GM21529 (cell line): Measurements from ENCODE around the gene TBX15.
A peak's percentile ranks its signal among the peaks of the same experiment; 100 is the strongest.
"Not testable (repeated sequence)": the region's sequence is repeated elsewhere in the genome, so short reads cannot be mapped to it uniquely, and the experiment has no call there.

Source experiments
- ATAC-seq: cut with Tn5 transposase; IDR thresholded peaks from one replicate; pipeline ENCODE4 v1.9.1; 2021; ENCODE audit not compliant: unreplicated experiment

TBX15 gene

DNA sequence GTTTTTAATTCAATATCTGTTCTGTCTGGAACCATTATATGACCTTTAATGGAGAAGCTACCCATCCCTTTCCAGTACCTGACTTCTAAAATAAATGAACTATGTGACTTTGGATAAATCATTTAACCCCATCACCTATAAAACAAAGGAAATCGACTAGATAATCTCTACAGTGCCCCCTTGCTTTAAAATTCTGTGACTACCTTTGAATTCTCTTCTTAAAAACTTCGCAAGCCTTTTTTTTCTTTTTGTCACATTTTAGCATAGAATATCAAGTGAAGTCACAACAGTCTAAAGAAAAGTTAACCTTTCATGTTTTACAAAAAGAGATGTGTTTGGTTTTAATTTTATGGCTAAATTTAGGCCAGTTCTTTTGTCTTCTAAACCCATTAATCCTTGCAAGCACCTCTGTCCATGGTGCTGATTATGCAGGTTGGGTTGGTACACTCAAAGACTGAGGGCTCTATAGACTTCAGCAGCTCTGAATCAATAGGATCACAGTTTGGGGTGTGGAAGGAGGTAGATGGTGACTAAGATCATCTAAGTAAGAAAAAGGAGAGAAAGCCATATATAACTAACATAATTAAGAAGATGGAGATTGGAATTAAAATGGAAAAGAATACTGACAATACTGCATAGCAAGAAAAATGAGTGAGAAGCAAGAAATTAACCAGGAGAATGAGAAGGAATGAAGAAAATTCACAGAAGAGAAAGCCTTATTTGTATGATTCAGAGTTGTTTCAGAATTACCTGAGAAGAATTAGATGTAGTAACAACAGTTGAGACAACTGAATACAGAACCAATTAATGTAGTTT is 59.2 kb downstream of the TBX15 start:
- ATAC-seq, result no peak

DNA sequence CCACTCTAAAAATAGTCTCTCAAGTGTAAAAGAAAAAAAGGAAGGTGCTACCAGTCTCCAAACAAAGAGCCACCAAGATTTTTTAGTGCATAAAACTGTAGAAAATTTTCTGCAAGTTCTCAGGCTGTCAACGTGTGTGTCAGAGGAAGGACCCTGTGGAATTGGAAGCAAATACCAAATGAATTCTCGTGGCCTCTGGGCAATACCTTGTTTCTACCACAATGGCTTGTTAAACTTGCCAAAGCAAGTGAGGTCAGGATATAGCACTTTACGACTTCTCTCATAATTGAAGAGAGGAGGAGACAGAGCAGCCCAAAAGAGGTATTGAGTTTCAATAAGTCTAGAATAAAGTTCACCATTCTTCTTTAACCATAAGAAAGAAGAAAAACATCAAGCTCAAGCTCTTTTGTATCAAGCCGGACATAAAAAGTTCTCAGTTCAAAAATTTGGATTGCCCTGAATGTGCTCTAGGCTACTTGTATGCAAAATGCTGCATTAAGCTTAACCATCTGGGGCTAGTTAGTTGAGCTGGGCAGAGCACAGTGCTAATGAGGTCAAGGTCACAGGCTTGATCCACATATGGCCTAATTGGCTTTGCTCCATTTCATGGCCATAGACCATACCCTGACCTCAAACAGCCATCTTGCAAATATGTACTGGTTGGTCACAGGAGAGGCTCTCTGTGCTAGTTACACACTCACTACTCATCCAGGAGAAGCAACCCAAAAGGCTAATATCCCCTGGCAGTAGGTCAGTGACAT is 60.5 kb downstream of the TBX15 start:
- ATAC-seq, result no peak

DNA sequence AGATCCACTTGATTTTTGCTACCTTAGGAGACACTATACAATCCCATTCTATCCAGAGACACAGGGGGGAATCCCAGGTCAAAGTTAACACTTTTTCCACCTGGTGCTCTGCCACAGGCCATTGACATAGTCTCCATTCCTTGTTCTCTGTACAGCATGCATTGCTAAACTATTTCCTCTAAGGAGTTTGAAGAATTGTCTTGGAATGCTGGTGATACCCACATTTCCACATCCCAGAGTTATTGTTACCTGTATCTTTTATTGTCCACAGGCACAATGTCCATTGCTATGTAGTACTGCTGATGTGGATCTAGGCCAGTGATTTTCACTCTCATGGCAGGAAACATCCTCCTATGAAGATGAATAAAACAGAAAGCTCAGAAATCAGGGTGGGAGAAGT is 61.9 kb downstream of the TBX15 start:
- ATAC-seq, result no peak

DNA sequence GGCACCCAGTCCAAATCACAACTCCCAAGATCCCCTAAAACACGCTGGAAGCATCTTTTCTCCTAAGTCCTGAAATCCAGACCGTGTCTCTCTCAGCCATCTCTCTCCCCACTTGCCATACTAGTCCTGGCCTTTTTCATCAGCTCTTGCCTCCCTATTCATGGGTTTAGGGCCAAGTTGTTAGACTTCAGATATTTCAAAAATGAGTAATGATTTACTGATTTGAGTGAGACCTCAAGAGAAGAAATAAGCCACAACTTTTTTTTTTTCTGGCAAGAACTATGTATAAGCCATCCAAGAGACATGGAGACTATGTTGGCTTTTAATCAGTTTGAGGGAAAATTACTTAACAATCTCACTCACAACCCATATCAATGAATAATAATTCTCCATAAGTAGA is 62.5 kb downstream of the TBX15 start:
- no peak for ATAC-seq

DNA sequence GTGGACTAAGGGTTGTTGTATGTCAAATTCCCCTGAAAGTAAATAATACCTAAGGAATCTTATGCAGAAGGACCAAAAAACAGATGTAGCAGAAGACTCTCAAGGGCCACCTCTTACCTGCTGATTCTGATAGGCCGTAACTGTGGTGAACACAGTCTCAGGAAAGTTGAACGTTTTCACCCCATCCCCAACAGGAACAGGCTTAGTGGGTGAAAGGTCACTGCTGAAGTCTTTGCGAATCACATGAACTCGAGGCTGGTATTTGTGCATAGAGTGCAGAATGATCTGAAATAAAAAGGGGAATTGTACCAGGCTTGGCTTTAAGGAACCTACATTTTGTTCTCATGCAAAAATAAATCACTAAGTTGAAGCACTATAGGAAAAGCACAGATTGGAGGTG is 64.8 kb downstream of the TBX15 start:
- ATAC-seq, result no peak

DNA sequence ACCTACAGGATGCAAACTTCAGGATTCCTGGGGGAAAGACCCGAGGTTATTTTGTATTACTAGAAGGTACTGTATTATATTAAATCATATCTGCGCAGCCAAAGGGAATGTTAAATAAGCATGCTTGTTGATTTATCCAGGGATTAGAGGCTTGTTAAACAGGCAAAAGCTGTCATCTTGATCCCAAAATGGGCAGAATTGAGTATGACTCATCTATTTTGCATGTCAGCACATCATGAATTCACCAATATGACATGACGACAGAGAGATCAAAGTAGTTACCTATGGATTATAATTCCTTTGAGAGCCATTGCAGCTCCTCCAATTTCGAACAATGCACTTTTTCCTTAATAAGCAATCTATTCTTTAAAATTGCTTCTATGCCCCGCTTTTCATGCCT is 66.1 kb downstream of the TBX15 start:
- no peak for ATAC-seq

DNA sequence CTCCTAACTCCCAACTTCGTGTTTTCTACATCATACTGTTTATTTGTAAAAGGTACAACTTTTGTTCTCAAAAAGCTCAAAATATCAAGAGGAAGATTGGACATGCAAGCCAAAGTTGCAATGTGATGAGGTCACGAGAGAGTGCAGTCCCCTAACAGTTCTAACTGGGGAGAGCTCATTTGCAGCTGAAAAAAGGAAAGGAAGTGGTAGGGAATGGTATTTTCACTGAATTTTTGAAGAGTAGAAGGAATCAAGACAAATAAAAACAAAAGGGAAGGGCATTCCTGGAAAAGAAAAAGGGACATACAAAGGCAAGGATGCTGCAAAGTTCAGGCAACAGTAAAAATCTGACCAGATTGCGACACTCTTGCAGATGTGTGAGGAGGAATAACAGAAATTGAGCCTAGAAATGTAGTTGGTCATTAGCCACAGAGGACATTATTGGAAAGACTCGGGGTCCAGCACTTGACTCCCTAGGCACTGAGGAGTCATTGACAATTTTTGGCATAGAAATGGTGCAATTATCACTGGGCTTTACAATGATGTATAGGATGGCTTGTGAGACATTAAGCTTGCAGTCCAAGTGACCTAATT is 67.9 kb downstream of the TBX15 start:
- no peak for ATAC-seq

DNA sequence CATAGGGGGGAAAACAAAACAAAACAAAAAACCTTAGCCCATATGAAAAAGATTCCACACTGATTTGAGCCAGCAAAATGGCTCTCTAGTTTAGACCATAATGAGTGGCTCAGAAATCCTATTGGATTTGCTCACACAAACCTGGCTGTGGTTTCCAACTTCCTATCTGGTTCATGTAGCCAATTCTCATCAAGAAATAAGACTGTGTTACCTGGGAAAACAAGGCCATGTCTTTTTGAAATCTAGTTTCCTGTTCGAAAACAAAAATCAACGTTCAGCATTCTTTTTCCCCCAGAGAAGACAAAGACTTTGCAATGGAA is 69.2 kb downstream of the TBX15 start:
- no peak for ATAC-seq

DNA sequence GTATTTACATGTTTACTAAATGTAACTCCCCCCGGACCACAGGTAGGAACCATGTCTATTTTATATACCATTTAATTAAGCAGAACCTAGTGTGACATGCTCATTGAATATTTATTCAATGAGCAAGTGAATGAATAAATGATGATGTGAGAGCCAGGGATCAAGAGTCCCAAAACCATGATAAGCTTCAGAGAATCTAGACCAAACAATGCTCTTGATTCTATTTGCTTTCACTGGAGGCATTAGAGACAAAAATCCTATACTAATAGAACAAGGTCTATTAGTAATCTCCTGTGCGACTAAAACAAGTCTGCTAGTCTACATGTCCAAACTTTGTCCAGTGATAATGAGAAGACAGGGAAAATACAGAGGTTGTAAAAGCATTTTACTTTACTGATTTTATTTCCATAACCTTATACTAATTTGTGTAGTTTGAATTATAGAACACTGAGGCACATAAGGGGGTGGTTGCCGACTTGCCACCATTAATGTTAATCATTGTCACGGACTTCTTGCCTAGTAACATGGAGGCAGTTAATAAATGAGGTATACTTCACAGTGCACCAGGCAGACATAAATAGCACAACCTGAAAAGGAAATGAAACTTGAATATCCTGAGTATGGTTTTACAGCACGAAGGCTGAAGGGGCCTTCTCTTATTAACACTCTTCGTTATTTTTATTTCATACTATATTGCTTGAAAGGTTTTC is 69.8 kb downstream of the TBX15 start:
- peak; percentile 75 for ATAC-seq

DNA sequence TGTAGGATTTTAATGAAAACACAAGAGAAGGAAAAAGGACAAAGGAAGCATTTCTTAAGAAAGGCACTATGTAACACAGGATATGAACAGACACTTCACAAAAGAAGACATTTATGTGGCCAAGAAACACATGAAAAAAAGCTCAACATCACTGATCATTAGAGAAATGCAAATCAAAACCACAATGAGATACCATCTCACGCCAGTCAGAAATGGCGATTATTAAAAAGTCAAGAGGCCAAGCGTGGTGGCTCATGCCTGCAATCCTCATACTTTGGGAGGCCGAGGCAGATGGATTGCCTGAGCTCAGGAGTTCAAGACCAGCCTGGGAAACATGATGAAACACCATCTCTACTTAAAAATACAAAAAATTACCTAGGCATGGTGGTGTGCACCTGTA is 71.8 kb downstream of the TBX15 start:
- not testable (repeated sequence) for ATAC-seq

DNA sequence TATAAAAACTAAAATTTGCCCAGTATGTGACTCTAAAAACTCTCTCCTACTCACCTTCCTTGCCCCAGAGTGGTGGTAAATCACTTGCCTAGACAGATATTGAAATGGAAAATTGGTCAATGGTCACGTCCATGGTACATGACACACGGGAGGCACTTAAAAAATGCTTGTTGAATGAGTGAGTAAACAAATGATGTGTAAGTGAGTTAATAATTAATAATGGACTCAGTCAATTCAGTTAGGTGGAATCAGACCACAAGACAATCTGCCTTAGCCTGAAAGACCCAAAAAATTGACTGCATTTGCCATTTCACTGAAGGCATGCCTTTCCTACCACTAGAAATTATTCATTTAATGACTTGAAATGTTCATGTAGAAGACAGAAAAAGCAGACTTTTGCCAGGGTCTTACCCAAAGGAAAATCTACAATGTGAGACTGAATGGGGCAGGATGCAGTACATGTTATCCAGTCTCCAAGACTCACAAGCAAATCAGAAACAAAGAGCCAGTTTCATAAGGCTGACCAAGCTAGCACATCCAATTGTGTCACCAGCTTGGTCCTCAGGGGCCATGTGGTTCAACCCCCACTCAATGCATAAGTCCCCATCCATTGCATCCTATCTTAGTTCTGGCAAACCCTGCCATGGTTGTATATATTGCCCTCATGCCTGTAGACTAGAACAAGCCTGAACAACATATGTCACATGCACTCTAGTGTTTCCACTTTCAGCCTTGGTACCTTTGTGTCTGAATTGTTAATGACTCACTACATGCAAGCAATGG is 73.6 kb downstream of the TBX15 start:
- no peak for ATAC-seq

DNA sequence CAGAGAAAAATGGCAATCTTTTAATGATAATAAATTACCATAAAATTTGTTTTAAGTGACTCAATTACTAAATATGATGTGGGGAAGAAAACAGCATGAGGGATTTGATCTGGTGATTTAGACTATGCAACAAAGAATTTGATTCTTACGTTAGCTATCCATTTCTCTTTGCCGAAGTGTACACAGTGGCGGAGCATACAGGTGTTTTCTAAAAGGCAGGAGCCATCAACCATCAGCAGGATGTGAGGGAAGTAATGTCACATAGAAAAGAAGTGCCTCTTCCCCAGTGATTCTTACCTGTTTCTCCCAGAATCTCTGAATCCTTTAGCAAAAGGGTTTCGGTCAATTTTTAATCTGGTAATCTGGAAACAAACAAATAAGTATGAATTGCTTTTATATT is 74.3 kb downstream of the TBX15 start:
- no peak for ATAC-seq

DNA sequence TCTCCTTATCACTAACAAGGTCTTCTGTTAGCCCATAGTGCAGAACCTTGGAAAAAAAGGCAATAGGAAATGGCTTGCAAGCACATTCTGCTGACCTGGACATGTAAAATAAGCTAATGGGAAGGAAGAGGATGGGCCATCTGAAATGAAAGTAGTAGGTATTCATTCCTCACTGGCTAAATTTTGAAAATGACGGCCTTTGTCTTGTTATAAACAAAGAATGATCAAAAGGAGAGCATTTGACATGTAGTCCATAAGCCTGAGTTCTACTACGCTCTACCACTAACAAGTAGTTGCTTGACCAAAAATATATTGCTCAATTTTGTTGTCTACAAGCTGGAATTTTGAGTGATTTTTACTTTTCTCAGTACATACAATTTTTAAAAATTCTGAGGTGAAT is 75.6 kb downstream of the TBX15 start:
- no peak for ATAC-seq

DNA sequence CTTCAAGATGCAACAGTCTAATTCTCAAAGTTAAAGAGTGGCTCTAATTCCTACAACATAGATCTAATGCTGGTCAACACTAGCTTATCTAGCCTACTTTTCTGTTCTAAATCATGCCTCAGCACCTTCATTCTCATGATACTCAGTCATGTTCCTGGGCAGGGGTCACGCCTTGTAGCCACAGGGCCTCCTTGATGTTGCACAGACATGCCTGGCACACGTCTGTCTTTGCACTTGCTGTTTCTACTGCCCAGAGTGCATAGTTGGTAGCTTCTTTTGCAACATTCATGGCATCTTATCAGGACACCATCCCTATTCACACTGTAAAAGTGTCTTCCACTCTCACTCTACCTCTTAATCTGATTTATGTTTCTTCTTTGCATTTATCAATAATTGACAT is 76.6 kb downstream of the TBX15 start:
- ATAC-seq, result no peak

DNA sequence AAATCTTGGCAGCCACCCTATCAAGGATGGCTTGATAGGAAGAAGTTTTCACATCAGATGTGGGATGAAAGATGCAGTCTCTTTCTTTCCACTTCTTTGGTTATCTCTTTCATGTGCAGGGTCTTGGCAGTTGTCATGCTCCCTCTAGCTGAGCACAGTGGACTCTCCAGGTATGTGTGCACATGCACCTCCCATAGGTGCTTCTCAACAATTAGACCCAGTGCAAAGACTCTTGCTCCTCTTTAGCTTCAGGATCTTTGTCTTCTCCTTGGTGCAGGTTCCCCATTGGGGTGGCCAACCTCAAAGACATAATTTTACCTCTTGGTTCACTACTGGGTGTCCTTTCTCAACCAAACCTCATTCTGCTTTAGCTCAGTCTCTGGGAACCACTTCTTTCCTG is 80.7 kb downstream of the TBX15 start:
- no peak for ATAC-seq

DNA sequence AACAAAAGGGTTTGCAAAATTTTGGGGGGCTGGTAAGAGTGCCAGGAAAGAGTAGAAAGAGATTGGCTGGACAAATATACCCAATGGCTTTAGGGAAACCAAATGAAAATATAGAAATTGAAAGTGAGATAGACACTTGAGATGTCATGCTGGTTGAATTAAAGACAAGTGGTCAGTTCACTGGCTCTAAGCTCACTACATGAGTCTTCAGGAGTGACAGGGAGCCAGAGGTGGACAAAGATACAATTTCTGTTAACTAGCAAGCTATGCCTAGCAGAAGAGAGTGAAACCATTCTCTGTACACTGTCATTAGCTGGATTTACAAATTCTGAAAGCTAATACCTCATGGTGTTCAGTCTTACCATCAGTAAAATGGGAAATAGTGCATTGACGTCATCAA is 82.5 kb downstream of the TBX15 start:
- ATAC-seq, result no peak

DNA sequence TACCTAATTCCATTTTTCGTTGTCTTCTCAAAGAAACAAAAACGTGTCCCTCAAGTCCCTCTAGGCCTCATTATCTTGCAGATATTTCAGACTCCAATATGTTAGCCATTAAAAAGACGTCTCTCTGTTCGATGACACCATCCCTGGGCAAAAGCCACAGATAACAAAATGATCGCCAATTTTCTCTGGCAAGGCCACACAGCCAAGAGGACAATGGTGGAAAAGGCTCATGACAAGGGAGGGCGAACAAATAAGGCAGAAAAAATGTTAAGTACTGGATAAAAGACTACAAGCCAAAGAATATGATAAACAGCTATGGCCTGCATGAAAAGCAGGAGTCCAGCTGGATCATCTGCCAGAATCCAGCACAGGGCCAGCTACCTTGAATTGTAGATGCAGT is 82.9 kb downstream of the TBX15 start:
- ATAC-seq, result no peak

DNA sequence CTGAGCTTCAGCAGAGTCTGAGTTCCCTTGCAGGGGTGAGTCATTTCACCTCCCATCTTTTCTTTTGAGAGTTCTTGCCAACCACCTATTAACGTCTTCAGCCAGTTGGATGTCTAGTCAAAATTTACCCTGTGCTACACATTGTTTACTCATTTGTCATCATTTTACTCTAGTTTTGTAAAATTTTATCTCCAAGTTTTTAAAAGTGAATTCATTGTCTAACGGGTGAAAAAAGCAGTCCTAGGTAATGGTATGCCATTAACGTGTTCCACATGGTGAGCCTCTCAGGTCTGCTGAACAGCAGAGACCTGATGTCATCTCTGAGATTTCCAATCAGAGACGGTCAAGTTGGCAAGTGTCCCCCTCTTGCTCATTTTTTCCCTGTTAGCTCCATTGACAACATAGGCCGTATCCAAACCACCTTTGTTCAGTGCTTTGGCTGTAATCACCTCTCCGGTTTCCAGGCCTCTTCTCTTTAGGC is 85.4 kb downstream of the TBX15 start:
- no peak for ATAC-seq

DNA sequence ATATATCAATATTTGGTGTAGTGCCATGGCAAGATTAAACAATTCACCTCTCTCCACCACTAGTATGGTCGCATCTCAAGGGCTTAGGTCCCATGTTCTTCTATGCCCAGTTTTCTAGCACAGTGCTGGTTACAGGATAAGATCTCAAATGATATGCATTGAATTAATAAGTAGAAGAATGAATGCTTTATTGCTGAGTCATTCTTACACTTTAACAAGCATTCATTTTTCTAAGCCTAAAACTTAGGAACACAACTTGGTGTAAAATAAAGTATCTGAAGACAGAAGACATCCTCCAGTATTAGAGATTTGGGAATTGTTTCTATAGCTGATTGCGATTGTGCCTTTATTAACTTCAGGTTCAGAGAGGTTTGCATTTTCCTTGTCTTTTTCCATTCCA is 85.8 kb downstream of the TBX15 start:
- no peak for ATAC-seq

DNA sequence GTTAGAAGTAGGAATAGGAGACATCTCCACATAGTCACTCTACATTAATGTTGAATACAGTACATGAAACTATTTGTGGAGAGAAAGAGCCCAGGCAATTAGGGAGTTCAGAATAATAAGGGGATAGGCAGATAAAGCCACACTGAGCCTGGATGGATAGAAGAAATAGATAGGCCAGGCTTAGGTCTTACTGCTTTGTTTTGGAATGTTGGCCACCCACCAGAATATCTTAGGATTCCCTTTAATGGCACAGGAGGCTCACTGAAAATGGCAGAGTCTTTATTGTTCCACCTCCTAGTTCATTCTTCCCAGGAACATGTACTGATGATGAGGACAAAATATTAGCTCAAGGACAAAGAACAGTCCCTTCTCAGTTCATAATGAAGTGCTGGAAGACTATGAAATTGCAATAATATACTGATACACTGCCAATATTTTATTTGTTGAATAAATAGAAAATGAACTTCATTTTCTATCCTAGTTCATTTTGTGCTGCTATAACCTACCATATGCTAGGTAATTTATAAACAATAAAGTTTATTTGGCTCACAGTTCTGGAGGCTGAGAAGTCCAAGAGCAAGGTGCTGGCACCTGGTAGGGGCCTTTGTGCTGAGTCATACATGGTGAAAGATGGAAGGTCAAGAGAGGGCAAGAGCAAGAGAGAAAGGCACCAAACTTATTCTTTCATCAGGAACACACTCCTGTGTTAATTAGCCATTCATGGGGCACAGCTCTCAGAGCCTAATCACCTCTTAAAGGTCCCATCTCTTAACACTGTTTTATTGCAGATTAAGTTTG is 87.3 kb downstream of the TBX15 start:
- ATAC-seq, result no peak
